Measurements from ENCODE around the gene GGT1.
"Not testable (repeated sequence)": the region's sequence is repeated elsewhere in the genome, so short reads cannot be mapped to it uniquely, and the experiment has no call there.

Gene GGT1

GRCh38 chr22:24642307-24642706 is 39.3 kb downstream of the GGT1 start:
- not testable (repeated sequence) for DNase-seq

- DNase-seq = not testable (repeated sequence)
Observed at GRCh38 chr22:24644409-24644808, 41.4 kb downstream of the GGT1 start.

GRCh38 chr22:24645408-24646399 is 42.7 kb downstream of the GGT1 start:
- not testable (repeated sequence) for DNase-seq

GRCh38 chr22:24646756-24647155 is 43.8 kb downstream of the GGT1 start:
- DNase-seq = not testable (repeated sequence)

- DNase-seq = not testable (repeated sequence)
Observed at GRCh38 chr22:24649371-24649770, 46.4 kb downstream of the GGT1 start.

- DNase-seq = not testable (repeated sequence)
Observed at GRCh38 chr22:24650884-24651283, 47.9 kb downstream of the GGT1 start.

- DNase-seq = not testable (repeated sequence)
Observed at GRCh38 chr22:24665395-24665794, 62.4 kb downstream of the GGT1 start.

GRCh38 chr22:24667904-24668303 is 64.9 kb downstream of the GGT1 start:
- DNase-seq = not testable (repeated sequence)

- DNase-seq = not testable (repeated sequence)
Observed at GRCh38 chr22:24672532-24672931, 69.5 kb downstream of the GGT1 start.
